Measurements from ENCODE around the gene ZNF197.
A peak's percentile ranks its signal among the peaks of the same experiment; 100 is the strongest.
"Not testable (repeated sequence)": the region's sequence is repeated elsewhere in the genome, so short reads cannot be mapped to it uniquely, and the experiment has no call there.

The ZNF197 gene

GRCh38 chr3:44643024-44643423, 18.2 kb downstream of the ZNF197 start:
- H3K27me3 Mint-ChIP-seq: no peaks in the 10 kb centered on the region
- H3K9me3 Mint-ChIP-seq: peaks cover 71% of the 10 kb centered on the region
- DNase-seq: no peak
- peaks cover 73% of the 10 kb centered on the region for H3K36me3 Mint-ChIP-seq
- H3K4me3 Mint-ChIP-seq: no peak overlapping the region
- H3K27ac Mint-ChIP-seq: no peak overlapping the region
- peaks cover 6% of the 10 kb centered on the region for H3K4me1 Mint-ChIP-seq
- CTCF ChIA-PET: no interaction called here

GRCh38 chr3:44647771-44648170, 22.9 kb downstream of the ZNF197 start:
- Mint-ChIP-seq H3K4me1 (peaks cover 15% of the 10 kb centered on the region), H3K9me3 (peaks cover 43% of the 10 kb centered on the region), H3K27me3 (peaks cover 10% of the 10 kb centered on the region), H3K4me3 (peak overlapping the region; percentile 71), H3K36me3 (peaks cover 43% of the 10 kb centered on the region), H3K27ac (peak overlapping the region; percentile 73)
- CTCF ChIA-PET: no interaction called here
- no peak for DNase-seq

- Mint-ChIP-seq H3K27ac (peak within 1 kb of the TSS; percentile 73), H3K27me3 (peaks cover 10% of the 10 kb centered on the region), H3K4me3 (peak within 1 kb of the TSS; percentile 71), H3K9me3 (peaks cover 34% of the 10 kb centered on the region), H3K4me1 (peaks cover 15% of the 10 kb centered on the region), H3K36me3 (peaks cover 35% of the 10 kb centered on the region)
- DNase-seq: peak; percentile 41
- CTCF ChIA-PET: no interaction called here
Measured at GRCh38 chr3:44648564-44649229, 23.9 kb downstream of the ZNF197 start, which contains the start of gene ZNF35. Gene ZNF35, plus strand, starts transcription at chr3:44648732. Its CDS starts 2,336 bp downstream, at chr3:44651068.

GRCh38 chr3:44649709-44650108, 24.9 kb downstream of the ZNF197 start:
- no peak overlapping the region for H3K4me3 Mint-ChIP-seq
- H3K27ac Mint-ChIP-seq: no peak overlapping the region
- H3K27me3 Mint-ChIP-seq: peaks cover 10% of the 10 kb centered on the region
- CTCF ChIA-PET: no interaction called here
- peaks cover 15% of the 10 kb centered on the region for H3K4me1 Mint-ChIP-seq
- peaks cover 36% of the 10 kb centered on the region for H3K9me3 Mint-ChIP-seq
- H3K36me3 Mint-ChIP-seq: peaks cover 40% of the 10 kb centered on the region
- DNase-seq: no peak

GRCh38 chr3:44654039-44654438, 29.2 kb downstream of the ZNF197 start:
- peaks cover 39% of the 10 kb centered on the region for H3K36me3 Mint-ChIP-seq
- no peak for DNase-seq
- H3K27ac Mint-ChIP-seq: no peak overlapping the region
- H3K4me1 Mint-ChIP-seq: peaks cover 1% of the 10 kb centered on the region
- H3K27me3 Mint-ChIP-seq: peaks cover 4% of the 10 kb centered on the region
- CTCF ChIA-PET: no interaction called here
- H3K4me3 Mint-ChIP-seq: no peak overlapping the region
- peaks cover 34% of the 10 kb centered on the region for H3K9me3 Mint-ChIP-seq

GRCh38 chr3:44659015-44659414, 34.2 kb downstream of the ZNF197 start:
- H3K27ac Mint-ChIP-seq: no peak overlapping the region
- no peaks in the 10 kb centered on the region for H3K27me3 Mint-ChIP-seq
- H3K4me3 Mint-ChIP-seq: no peak overlapping the region
- no peaks in the 10 kb centered on the region for H3K4me1 Mint-ChIP-seq
- H3K36me3 Mint-ChIP-seq: peaks cover 30% of the 10 kb centered on the region
- peaks cover 54% of the 10 kb centered on the region for H3K9me3 Mint-ChIP-seq
- CTCF ChIA-PET: no interaction called here
- no peak for DNase-seq

- DNase-seq: no peak
- Mint-ChIP-seq H3K4me3 (no peak overlapping the region), H3K4me1 (no peaks in the 10 kb centered on the region), H3K27me3 (no peaks in the 10 kb centered on the region), H3K27ac (no peak overlapping the region), H3K9me3 (peaks cover 55% of the 10 kb centered on the region), H3K36me3 (peaks cover 26% of the 10 kb centered on the region)
- CTCF ChIA-PET: no interaction called here
Measured at GRCh38 chr3:44659434-44659833, 34.6 kb downstream of the ZNF197 start.

- peaks cover 20% of the 10 kb centered on the region for H3K36me3 Mint-ChIP-seq
- no peak overlapping the region for H3K4me3 Mint-ChIP-seq
- H3K27me3 Mint-ChIP-seq: no peaks in the 10 kb centered on the region
- no peaks in the 10 kb centered on the region for H3K4me1 Mint-ChIP-seq
- H3K27ac Mint-ChIP-seq: no peak overlapping the region
- CTCF ChIA-PET: no interaction called here
- peaks cover 53% of the 10 kb centered on the region for H3K9me3 Mint-ChIP-seq
- DNase-seq: no peak
Measured at GRCh38 chr3:44661189-44661588, 36.4 kb downstream of the ZNF197 start.

GRCh38 chr3:44665173-44665572, 40.3 kb downstream of the ZNF197 start:
- Mint-ChIP-seq H3K36me3 (peaks cover 3% of the 10 kb centered on the region), H3K4me3 (no peak overlapping the region), H3K27me3 (no peaks in the 10 kb centered on the region), H3K27ac (no peak overlapping the region), H3K9me3 (peaks cover 30% of the 10 kb centered on the region), H3K4me1 (no peaks in the 10 kb centered on the region)
- DNase-seq: no peak
- CTCF ChIA-PET: no interaction called here

- no peak for DNase-seq
- Mint-ChIP-seq H3K27ac (no peak overlapping the region), H3K4me3 (no peak overlapping the region), H3K4me1 (no peaks in the 10 kb centered on the region), H3K27me3 (no peaks in the 10 kb centered on the region), H3K36me3 (peaks cover 1% of the 10 kb centered on the region), H3K9me3 (peaks cover 27% of the 10 kb centered on the region)
- CTCF ChIA-PET: no interaction called here
Measured at GRCh38 chr3:44666346-44666745, 41.5 kb downstream of the ZNF197 start.

GRCh38 chr3:44669760-44670159, 44.9 kb downstream of the ZNF197 start:
- CTCF ChIA-PET: no interaction called here
- H3K4me1 Mint-ChIP-seq: no peaks in the 10 kb centered on the region
- no peak overlapping the region for H3K27ac Mint-ChIP-seq
- DNase-seq: no peak
- no peak overlapping the region for H3K4me3 Mint-ChIP-seq
- H3K36me3 Mint-ChIP-seq: no peaks in the 10 kb centered on the region
- H3K27me3 Mint-ChIP-seq: no peaks in the 10 kb centered on the region
- H3K9me3 Mint-ChIP-seq: peaks cover 28% of the 10 kb centered on the region

- not testable (repeated sequence) for H3K27ac Mint-ChIP-seq, DNase-seq, H3K27me3 Mint-ChIP-seq, H3K36me3 Mint-ChIP-seq, H3K4me1 Mint-ChIP-seq, H3K4me3 Mint-ChIP-seq
- peaks cover 31% of the 10 kb centered on the region for H3K9me3 Mint-ChIP-seq
- CTCF ChIA-PET: interaction anchor here (0.6 kb wide), 1 partner anchor 749 kb away, joined by 3 read pairs; no protein-coding TSS in a partner anchor
Measured at GRCh38 chr3:44673466-44673865, 48.6 kb downstream of the ZNF197 start.

- no peak for DNase-seq
- Mint-ChIP-seq H3K9me3 (peaks cover 31% of the 10 kb centered on the region), H3K36me3 (no peaks in the 10 kb centered on the region), H3K4me1 (no peaks in the 10 kb centered on the region), H3K4me3 (no peak overlapping the region), H3K27ac (no peak overlapping the region), H3K27me3 (no peaks in the 10 kb centered on the region)
- CTCF ChIA-PET: no interaction called here
Measured at GRCh38 chr3:44674211-44674610, 49.4 kb downstream of the ZNF197 start.

GRCh38 chr3:44678480-44679116, 53.8 kb downstream of the ZNF197 start:
- DNase-seq: no peak
- no peaks in the 10 kb centered on the region for H3K4me1 Mint-ChIP-seq
- H3K27me3 Mint-ChIP-seq: no peaks in the 10 kb centered on the region
- H3K4me3 Mint-ChIP-seq: no peak overlapping the region
- no peak overlapping the region for H3K27ac Mint-ChIP-seq
- H3K9me3 Mint-ChIP-seq: peaks cover 37% of the 10 kb centered on the region
- peaks cover 3% of the 10 kb centered on the region for H3K36me3 Mint-ChIP-seq
- CTCF ChIA-PET: interaction anchor here (0.6 kb wide), 1 partner anchor 152 kb away, joined by 5 read pairs; no protein-coding TSS in a partner anchor

GRCh38 chr3:44680921-44681455, 56.2 kb downstream of the ZNF197 start:
- Mint-ChIP-seq H3K36me3 (peaks cover 20% of the 10 kb centered on the region), H3K27me3 (peaks cover 12% of the 10 kb centered on the region), H3K4me1 (peaks cover 11% of the 10 kb centered on the region), H3K4me3 (no peak overlapping the region), H3K27ac (no peak overlapping the region), H3K9me3 (peaks cover 44% of the 10 kb centered on the region)
- CTCF ChIA-PET: no interaction called here
- DNase-seq: no peak
